Measurements from ENCODE around the gene MYOZ2.

MYOZ2 gene

GRCh38 chr4:119135721-119136121 lies at the start of gene MYOZ2:
TSS of gene MYOZ2 (plus strand) at chr4:119135832. CDS start at chr4:119136526, 694 bp downstream.
- no peak for DNase-seq

DNA sequence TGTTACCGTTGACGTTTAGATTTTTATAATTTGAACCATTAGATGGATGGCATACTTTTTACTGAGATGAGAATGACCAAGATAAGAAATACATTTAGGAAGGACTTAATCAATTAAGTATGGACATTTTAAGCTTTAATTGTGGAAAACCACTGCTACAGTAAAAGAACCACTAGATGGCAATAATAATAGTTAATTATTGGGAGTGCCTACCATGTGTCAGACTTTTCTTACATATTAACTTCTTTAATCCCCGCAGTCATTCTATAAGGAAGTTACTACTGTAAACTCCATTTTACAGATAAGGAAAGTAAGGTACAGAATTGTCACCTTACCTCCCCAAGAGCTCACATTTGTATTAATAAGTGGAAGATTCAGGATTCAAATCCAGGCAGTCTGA lies 48.5 kb upstream of the MYOZ2 start:
- DNase-seq, result no peak

GRCh38 chr4:119087656-119088055 lies 48.0 kb upstream of the MYOZ2 start:
- no peak for DNase-seq

DNA sequence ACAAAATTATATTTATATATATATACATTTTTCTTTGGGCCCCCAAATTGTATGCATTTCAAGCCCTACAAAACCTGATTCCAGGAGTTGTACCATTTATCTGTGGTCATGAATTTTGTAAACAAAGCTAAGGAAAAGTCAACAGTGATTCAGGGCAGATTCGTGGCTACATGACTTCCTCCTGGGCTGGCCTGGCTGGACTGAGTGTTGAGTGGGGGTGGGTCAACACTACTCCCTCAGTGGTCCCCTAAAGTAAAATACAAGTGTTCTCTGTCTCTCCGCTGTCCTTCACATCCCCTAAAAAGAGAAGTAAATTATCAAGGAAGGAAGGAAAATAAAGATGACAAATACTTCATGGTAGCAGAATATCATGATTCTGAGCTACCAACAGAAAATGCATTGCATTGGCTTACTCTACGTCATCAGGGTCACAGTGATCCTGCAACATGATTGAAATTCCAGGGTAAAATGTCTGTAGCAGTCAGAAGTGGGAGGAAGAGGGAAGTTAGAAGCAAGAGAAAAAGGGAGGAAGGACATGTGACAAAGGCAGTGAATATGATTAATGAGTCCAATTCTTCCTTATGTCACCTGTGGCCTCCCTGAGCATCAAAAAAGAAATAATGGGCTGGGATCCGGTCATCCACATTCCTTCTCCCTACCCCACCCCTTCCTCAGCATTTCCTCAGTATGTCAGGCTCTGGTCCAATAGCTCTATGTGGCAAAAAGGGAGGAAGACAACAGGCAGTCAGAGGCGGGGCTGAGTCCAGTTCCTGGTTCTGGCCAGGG lies 42.4 kb upstream of the MYOZ2 start:
- no peak for DNase-seq

GRCh38 chr4:119097282-119097900 lies 38.2 kb upstream of the MYOZ2 start:
- DNase-seq, result no peak

DNA sequence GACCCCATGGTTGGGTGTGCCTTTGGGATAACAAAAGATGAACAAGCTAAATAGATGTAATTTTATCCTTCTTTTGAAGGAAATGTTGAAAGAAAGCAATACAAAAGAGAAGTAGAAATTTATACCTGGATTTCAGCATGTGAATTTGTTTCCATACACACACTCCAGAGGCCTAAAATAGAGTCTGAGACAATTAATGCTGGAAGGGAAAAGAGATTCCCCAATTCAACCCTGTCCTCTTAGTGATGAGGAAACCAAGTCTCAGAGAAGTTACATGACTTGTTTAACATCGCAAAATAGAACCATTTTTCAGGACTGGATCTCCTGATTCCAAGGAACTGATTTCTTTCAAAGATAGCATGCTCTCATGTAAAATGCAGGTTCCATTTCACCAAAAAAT lies 37.3 kb upstream of the MYOZ2 start:
- DNase-seq, result no peak

DNA sequence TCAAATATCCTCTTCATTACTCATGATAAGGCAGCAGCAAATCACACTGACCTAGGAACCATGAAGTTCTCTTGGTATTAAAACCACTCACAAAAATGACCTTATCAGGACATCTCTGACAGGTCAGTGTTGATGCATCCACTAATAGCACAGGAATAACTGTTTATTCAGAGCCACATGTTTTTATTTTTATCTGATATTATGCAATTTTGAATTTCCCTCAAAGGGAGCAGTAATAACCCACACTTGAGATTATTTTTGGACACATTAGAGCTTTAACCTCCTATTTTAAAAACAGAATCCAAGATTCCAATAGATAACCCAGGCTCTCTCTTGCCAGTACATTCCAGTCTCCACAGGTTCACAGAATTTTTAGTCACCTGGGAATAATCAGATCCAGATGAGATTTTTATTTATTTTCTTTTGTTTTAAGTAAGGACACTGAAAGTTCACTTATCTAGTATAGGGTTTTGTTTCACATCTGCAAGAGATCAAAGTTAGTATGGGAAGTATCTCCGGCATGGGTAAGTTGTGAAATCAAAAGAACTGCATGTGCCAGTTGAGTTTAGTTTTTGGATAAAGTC lies 36.3 kb upstream of the MYOZ2 start:
- no peak for DNase-seq

- no peak for DNase-seq
Measured at GRCh38 chr4:119100655-119101054, 35.0 kb upstream of the MYOZ2 start.

- DNase-seq, result no peak
Measured at GRCh38 chr4:119103263-119103662, 32.4 kb upstream of the MYOZ2 start.

GRCh38 chr4:119104644-119105273 lies 30.9 kb upstream of the MYOZ2 start:
- no peak for DNase-seq

GRCh38 chr4:119105605-119106004 lies 30.0 kb upstream of the MYOZ2 start:
- DNase-seq, result no peak

- no peak for DNase-seq
Measured at GRCh38 chr4:119106036-119107000, 29.3 kb upstream of the MYOZ2 start.

DNA sequence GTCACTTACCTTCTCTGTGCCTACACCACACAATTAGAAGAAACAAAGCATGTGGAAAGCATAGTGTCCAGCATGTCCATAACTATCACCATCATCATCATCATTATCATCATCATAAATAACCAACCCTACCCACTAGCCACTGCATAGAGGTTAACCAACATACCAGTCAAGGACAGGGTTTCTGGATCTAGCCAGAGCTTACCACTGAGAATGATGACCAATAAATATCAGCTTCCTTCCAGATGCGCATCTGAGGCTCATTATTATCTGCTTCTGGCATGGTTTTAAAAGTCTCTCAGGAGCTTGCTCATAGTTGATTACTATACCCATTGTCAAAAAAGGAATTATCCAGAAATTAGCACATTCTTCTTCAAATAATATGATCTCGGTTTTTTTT lies 25.5 kb upstream of the MYOZ2 start:
- no peak for DNase-seq

DNA sequence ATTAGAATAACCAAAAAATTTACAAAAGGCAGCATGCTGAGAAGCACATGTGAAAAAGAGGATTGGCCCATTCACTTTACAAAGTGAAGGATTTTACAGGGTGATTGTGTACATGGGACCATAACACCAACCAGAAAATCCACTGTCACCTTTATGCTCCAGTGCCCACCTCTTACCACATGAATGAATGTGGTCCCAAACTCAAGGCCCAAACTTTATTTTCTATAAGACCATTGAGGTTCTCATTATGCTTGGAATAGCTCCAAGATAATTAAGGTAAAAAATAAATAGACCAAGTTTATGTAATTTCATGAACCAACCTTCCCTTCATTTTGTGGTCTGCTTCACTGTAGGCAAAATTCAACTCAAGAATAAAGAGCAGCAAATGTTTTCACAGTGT lies 24.3 kb upstream of the MYOZ2 start:
- DNase-seq, result no peak

DNA sequence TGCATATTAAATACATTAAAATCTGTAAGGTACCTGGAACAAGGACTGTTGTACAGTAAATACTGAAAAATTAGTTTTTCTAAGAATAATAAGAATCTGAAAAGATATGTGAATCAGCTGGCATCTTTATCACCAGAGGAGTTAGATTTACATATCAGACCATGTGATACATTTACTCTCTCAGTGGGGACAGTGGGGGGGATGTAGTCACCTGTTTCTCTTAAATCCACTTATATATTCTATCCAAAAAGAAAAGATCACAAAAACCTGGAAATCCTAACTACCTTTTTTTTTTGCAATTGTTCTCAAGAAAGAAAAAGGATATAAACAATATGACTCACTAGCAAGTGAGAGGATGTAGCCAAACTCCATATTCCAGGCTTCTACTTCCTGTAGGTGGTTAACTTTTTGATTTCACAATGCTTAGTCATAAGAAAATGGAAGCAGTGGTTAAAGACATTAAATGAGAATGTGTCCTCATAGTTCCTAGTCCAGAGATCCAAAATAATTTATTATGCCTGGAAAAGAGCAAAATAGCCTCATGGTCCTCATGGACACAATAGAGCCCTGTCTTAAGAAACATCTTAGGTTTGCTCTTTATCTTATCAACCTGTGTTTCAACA lies 22.5 kb upstream of the MYOZ2 start:
- DNase-seq, result no peak

- no peak for DNase-seq
Measured at GRCh38 chr4:119116021-119116420, 19.6 kb upstream of the MYOZ2 start.

GRCh38 chr4:119116925-119117900 lies 18.4 kb upstream of the MYOZ2 start:
- DNase-seq, result no peak

GRCh38 chr4:119118397-119118796 lies 17.2 kb upstream of the MYOZ2 start:
- DNase-seq, result no peak

- no peak for DNase-seq
Measured at GRCh38 chr4:119124352-119124751, 11.3 kb upstream of the MYOZ2 start.

GRCh38 chr4:119125931-119126330 lies 9.7 kb upstream of the MYOZ2 start:
- DNase-seq, result no peak

GRCh38 chr4:119128148-119128547 lies 7.5 kb upstream of the MYOZ2 start:
- DNase-seq, result no peak
